Measurements from ENCODE around the gene C2orf76.

C2orf76 gene

DNA sequence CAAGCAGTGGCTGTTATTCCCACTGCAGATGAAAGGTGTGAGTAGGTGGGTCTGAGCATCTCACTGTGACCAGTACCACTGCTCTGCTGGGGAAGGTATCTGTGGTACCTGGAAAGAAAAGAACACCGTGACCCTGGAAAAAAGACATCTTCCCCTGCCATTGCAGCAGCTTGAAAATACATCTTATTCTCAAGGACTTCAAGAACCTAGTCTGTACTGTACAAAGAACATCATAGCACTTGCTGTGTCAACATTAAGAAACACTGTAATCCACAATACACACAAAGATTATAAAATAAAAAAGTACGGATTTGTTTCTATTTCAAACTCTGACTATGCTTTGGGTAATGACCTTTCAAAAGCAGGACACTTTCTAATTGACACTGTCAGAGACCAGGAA, 28.9 kb downstream of the C2orf76 start:
- DNase-seq, result no peak

- no peak for DNase-seq
Measured at GRCh38 chr2:119333833-119334232, 32.8 kb downstream of the C2orf76 start.

GRCh38 chr2:119333360-119333759, 33.3 kb downstream of the C2orf76 start:
- no peak for DNase-seq

DNA sequence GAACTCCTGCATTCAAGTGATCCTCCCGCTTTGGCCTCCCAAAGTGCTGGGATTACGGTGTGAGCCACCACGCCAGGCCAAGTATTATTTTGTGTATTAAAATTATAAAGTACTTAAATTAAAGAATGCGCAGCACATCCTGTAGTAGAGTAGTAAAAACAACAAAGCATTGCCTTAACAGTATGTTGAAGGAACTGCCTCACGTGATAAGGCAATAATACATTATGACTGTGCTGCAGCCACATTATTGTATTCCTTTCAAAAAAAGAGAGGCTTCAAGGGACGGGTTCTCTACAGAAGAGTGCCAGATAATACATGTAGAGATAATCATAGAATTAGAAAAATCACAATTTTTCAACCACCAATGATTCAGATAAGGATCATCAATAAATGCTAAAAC, 33.7 kb downstream of the C2orf76 start:
- no peak for DNase-seq

DNA sequence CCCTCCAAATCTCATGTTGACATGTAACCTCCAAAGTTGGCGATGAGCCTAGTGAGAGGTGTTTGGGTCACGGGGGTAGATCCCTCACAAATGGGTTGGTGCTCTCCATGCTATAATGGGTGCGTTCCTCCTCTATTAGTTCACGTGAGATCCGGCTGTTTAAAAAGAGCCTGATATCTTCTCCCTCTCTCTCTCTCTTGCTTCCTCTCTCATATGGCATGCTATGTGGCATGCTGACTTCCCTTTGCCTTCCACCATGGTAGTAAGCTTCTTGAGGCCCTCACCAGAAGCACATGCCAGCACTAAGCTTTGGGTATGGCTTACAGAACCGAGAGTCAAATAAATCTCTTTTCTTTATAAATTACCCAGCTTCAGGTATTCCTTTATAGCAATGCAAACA, 39.2 kb downstream of the C2orf76 start:
- DNase-seq, result no peak

- no peak for DNase-seq
Measured at GRCh38 chr2:119326938-119327337, 39.7 kb downstream of the C2orf76 start.

- no peak for DNase-seq
Measured at GRCh38 chr2:119324685-119325270, 41.9 kb downstream of the C2orf76 start.

DNA sequence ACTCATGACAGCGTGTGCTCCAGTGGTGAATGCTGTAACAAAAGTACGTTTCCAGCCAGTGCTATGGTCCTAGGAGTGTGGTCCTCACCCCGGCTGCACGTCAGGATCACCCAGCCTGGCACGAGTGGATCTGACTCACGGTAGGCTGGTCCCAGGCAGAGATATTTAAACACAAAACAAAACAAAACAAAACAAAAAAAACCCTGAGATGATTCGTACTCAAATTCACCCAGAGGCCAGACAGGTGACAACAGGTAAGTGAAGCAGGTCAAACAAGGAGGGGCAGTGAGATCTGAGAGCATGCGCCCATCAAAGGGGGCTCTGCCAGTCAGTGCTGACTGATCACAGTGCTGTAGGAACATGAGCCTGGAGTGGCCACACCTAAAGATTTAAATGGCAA, 43.2 kb downstream of the C2orf76 start:
- no peak for DNase-seq

GRCh38 chr2:119319593-119319992, 47.0 kb downstream of the C2orf76 start:
- no peak for DNase-seq

GRCh38 chr2:119317554-119317953, 49.1 kb downstream of the C2orf76 start:
- DNase-seq, result no peak

GRCh38 chr2:119316066-119316465, 50.6 kb downstream of the C2orf76 start:
- DNase-seq, result no peak

GRCh38 chr2:119315241-119315925, 51.3 kb downstream of the C2orf76 start:
- DNase-seq, result no peak

DNA sequence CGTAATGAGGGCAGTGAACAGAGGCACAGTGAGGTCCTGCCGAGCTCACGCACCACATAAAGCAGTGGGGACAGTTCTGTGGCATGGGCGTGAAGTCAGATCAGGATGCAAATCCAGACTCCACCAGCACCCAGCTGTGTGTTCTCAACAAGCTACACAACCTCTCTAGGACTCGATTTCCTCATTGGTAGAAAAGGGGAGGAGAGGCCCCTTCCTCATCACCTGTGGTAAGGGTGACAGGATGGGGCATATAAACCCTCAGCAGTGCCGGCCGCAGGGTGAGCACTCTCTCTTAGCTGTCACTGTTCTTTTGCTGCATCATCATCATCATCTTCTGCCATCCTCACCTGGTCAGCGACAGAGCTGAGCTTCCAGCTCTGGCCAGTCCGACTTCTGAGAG, 54.8 kb downstream of the C2orf76 start:
- DNase-seq, result no peak

GRCh38 chr2:119311371-119311770, 55.3 kb downstream of the C2orf76 start:
- DNase-seq, result no peak

DNA sequence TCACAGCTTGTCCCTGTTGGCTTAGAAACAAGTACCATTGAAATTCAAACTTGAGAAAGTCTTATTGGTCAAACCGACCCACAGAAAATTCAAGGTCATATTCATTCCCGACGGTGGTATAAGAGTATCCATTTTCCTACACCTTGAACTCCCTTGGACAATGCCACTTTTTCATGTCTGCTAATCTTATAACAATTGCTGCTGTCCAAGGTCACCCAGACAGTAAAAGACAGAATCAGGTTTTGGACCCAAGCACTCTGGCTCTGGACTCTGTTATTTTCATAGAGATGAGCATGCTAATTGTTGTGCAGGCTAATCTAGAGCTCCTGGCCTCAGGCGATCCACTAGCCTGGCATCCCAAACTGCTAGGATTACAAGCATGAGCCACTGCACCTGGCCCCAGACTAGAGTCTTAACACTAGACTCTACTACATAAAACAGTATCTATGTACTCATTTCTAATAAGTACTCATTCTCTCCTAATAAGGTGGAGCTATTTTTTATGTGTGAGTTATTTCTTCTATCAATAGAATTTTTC, 57.8 kb downstream of the C2orf76 start:
- no peak for DNase-seq

- no peak for DNase-seq
Measured at GRCh38 chr2:119307419-119308140, 59.1 kb downstream of the C2orf76 start.

DNA sequence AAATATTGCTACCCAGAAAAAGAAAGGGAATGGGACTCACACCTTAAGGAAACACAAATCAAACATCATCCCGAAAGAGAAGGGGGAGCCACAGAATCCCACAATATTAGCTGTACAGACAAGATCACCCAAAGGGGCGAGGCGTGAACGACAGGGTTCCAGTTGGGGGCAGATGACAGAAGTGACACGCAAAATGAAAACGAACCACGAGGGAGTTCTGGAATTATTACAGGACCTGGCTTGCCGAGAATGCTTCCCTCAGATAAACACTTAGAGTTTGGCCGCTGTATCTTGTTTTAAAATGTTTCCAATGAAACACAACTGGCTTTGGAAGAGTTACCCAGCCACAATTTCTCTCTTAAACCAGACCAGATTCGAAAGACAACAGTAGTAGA, 60.4 kb downstream of the C2orf76 start:
- no peak for DNase-seq

- DNase-seq, result no peak
Measured at GRCh38 chr2:119305497-119306195, 61.0 kb downstream of the C2orf76 start.

- no peak for DNase-seq
Measured at GRCh38 chr2:119304847-119305246, 61.8 kb downstream of the C2orf76 start.

GRCh38 chr2:119301413-119301812, 65.2 kb downstream of the C2orf76 start:
- DNase-seq, result no peak

DNA sequence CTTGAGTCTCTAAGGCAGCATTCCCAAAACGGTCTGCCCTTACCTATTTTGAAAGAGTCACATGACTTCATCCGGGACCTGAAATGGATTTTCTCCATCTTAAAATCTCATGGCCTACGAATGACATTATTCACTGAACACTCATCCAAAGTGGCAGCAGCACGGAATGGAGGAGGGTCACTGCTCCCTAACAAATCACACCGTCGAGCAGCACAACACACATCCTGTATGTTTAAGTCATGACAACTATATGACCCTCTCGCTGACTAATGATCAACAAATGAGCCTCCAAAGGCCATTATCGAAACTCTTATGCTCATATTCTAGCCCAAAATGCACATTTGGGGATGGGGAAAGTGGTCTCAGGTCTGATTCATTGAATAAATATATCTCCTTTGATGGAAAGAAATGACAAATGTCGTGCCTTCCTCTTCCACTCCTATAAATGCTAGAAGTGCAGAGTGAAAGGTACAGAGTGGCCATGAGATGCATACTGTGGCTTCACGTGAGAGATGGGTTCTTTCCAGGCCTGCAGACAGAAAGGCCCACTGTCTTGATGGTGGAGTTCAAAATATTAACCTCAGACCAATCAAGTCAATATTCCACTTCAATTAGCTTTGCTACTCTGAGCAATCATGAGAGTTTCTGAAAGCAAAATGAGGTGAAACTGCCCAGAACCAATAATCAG, 70.8 kb downstream of the C2orf76 start:
- no peak for DNase-seq

GRCh38 chr2:119294671-119295070, 72.0 kb downstream of the C2orf76 start:
- DNase-seq, result no peak

- DNase-seq, result no peak
Measured at GRCh38 chr2:119293900-119294299, 72.7 kb downstream of the C2orf76 start.
